ENCODE data around the gene SSTR3.
A peak's percentile ranks its signal among the peaks of the same experiment; 100 is the strongest.
"Not testable (repeated sequence)": the region's sequence is repeated elsewhere in the genome, so short reads cannot be mapped to it uniquely, and the experiment has no call there.

The SSTR3 gene

GRCh38 chr22:37209140-37209845 lies 3.0 kb downstream of the SSTR3 start:
- no peak for DNase-seq

GRCh38 chr22:37208401-37209139 lies 3.7 kb downstream of the SSTR3 start:
- no peak for DNase-seq

GRCh38 chr22:37207981-37208380 lies 4.3 kb downstream of the SSTR3 start:
- DNase-seq, result no peak

GRCh38 chr22:37206841-37207821 lies 5.1 kb downstream of the SSTR3 start:
- peak; percentile 14 for DNase-seq

- no peak for DNase-seq
Measured at GRCh38 chr22:37206118-37206840, 6.0 kb downstream of the SSTR3 start.

- DNase-seq, result no peak
Measured at GRCh38 chr22:37205046-37205445, 7.2 kb downstream of the SSTR3 start.

GRCh38 chr22:37204045-37204655 lies 8.1 kb downstream of the SSTR3 start:
- DNase-seq, result no peak

- DNase-seq, result no peak
Measured at GRCh38 chr22:37203354-37204044, 8.8 kb downstream of the SSTR3 start.

- no peak for DNase-seq
Measured at GRCh38 chr22:37202716-37203115, 9.6 kb downstream of the SSTR3 start.

- DNase-seq, result no peak
Measured at GRCh38 chr22:37202001-37202555, 10.2 kb downstream of the SSTR3 start.

- DNase-seq, result not testable (repeated sequence)
Measured at GRCh38 chr22:37201443-37201820, 10.8 kb downstream of the SSTR3 start.

- DNase-seq, result no peak
Measured at GRCh38 chr22:37199760-37200108, 12.5 kb downstream of the SSTR3 start.

GRCh38 chr22:37199103-37199759 lies 13.0 kb downstream of the SSTR3 start:
- DNase-seq, result peak; percentile 99

- DNase-seq, result peak; percentile 95
Measured at GRCh38 chr22:37198258-37199102, 13.8 kb downstream of the SSTR3 start.

GRCh38 chr22:37197451-37198257 lies 14.6 kb downstream of the SSTR3 start:
- no peak for DNase-seq

- no peak for DNase-seq
Measured at GRCh38 chr22:37196539-37197450, 15.5 kb downstream of the SSTR3 start.

GRCh38 chr22:37195921-37196320 lies 16.4 kb downstream of the SSTR3 start:
- DNase-seq, result no peak

- DNase-seq, result no peak
Measured at GRCh38 chr22:37194750-37195149, 17.5 kb downstream of the SSTR3 start.

Measured in activated CD8-positive, alpha-beta memory T cell treated with anti-CD3 and anti-CD28 coated beads, Interleukin-2, amount 50 U/mL, for 4 hours (primary cell).